IPS DF 6.9 (cell line): ENCODE results near the gene COL4A2.

Experiments used
- DNase-seq: peaks from one replicate; pipeline ENCODE4 v3.0.0-alpha.2; 2013; ENCODE audit warnings: low read depth, low spot score
- H3K27ac ChIP-seq: one replicate; pipeline ENCODE4 v1.5.1; 2013; ENCODE audit warnings: low read length, control low read depth
- H3K27me3 ChIP-seq: 2 replicates; pipeline ENCODE4 v1.6.1; 2013; ENCODE audit warnings: mild to moderate bottlenecking, low read length; ENCODE audit not compliant: control insufficient read depth, insufficient read depth
- H3K36me3 ChIP-seq: 2 replicates; pipeline ENCODE4 v1.6.1; 2013; ENCODE audit warnings: low read length; ENCODE audit not compliant: control insufficient read depth, insufficient read depth
- H3K4me1 ChIP-seq: 2 replicates; pipeline ENCODE4 v1.6.1; 2013; ENCODE audit warnings: low read length; ENCODE audit not compliant: control insufficient read depth, insufficient read depth
- H3K4me3 ChIP-seq: 2 replicates; pipeline ENCODE4 v1.5.1; 2013; ENCODE audit warnings: mild to moderate bottlenecking, low read length
- H3K9me3 ChIP-seq: 2 replicates; pipeline ENCODE4 v1.6.1; 2013; ENCODE audit warnings: low read length, inconsistent platforms; ENCODE audit not compliant: control insufficient read depth, insufficient read depth
- WGBS: extraction: QIAGEN DNeasy Blood & Tissue Kit; methylation state at CpG from one replicate; pipeline ENCODE4 v1.1.7; 2013; ENCODE audit warnings: mixed read lengths, missing lambda C conversion rate; ENCODE audit not compliant: insufficient read length, insufficient coverage; 5-methylcytosine and 5-hydroxymethylcytosine counted together

COL4A2 gene

GRCh38 chr13:110505594-110505993, 198.5 kb downstream of the COL4A2 start:
- Histone ChIP-seq H3K27ac (no peak overlapping the region), H3K9me3 (no peaks in the 10 kb centered on the region), H3K36me3 (peaks cover 30% of the 10 kb centered on the region), H3K27me3 (no peaks in the 10 kb centered on the region), H3K4me1 (0 out of 2 replicates have a peak, but pooled peaks cover 2% of the 10 kb centered on the region), H3K4me3 (no peak overlapping the region)
- DNase-seq = no peak
- no CpG with 5 or more reads among the region's 10 CpGs for WGBS

GRCh38 chr13:110506396-110506795, 199.3 kb downstream of the COL4A2 start:
- no peaks in the 10 kb centered on the region for H3K9me3 ChIP-seq
- DNase-seq = no peak
- 0 out of 2 replicates have a peak, but pooled peaks cover 2% of the 10 kb centered on the region for H3K4me1 ChIP-seq
- no CpG with 5 or more reads among the region's 18 CpGs for WGBS
- H3K4me3 ChIP-seq = no peak overlapping the region
- H3K36me3 ChIP-seq = peaks cover 28% of the 10 kb centered on the region
- H3K27me3 ChIP-seq = no peaks in the 10 kb centered on the region
- no peak overlapping the region for H3K27ac ChIP-seq

- no peak for DNase-seq
- WGBS = no CpG with 5 or more reads among the region's 17 CpGs
- peaks cover 2% of the 10 kb centered on the region; the same call in 1 of the 2 replicates for H3K4me1 ChIP-seq
- H3K27me3 ChIP-seq = no peaks in the 10 kb centered on the region
- H3K36me3 ChIP-seq = peaks cover 25% of the 10 kb centered on the region
- no peaks in the 10 kb centered on the region for H3K9me3 ChIP-seq
- H3K4me3 ChIP-seq = no peak overlapping the region
- H3K27ac ChIP-seq = no peak overlapping the region
Observed at GRCh38 chr13:110506859-110507566, 199.9 kb downstream of the COL4A2 start.

- H3K4me3 ChIP-seq = no peak overlapping the region
- WGBS = no CpG with 5 or more reads among the region's 23 CpGs
- no peaks in the 10 kb centered on the region for H3K9me3 ChIP-seq
- DNase-seq = no peak
- no peaks in the 10 kb centered on the region for H3K27me3 ChIP-seq
- no peak overlapping the region for H3K27ac ChIP-seq
- H3K4me1 ChIP-seq = peaks cover 2% of the 10 kb centered on the region; the same call in 1 of the 2 replicates
- H3K36me3 ChIP-seq = peaks cover 29% of the 10 kb centered on the region
Observed at GRCh38 chr13:110507678-110508381, 200.7 kb downstream of the COL4A2 start.

GRCh38 chr13:110509478-110509926, 202.4 kb downstream of the COL4A2 start:
- DNase-seq = no peak
- no CpG with 5 or more reads among the region's 4 CpGs for WGBS
- Histone ChIP-seq H3K4me1 (peaks cover 2% of the 10 kb centered on the region; the same call in 1 of the 2 replicates), H3K27me3 (no peaks in the 10 kb centered on the region), H3K4me3 (no peak overlapping the region), H3K9me3 (no peaks in the 10 kb centered on the region), H3K36me3 (peaks cover 21% of the 10 kb centered on the region), H3K27ac (no peak overlapping the region)

- Histone ChIP-seq H3K4me1 (peaks cover 4% of the 10 kb centered on the region; the same call in 1 of the 2 replicates), H3K27me3 (no peaks in the 10 kb centered on the region), H3K9me3 (no peaks in the 10 kb centered on the region), H3K27ac (no peak overlapping the region), H3K36me3 (peaks cover 21% of the 10 kb centered on the region), H3K4me3 (no peak overlapping the region)
- no peak for DNase-seq
- no CpG with 5 or more reads among the region's 18 CpGs for WGBS
Observed at GRCh38 chr13:110509971-110510786, 203.1 kb downstream of the COL4A2 start.

GRCh38 chr13:110511509-110512181, 204.6 kb downstream of the COL4A2 start:
- WGBS = no CpG with 5 or more reads among the region's 31 CpGs
- peaks cover 16% of the 10 kb centered on the region for H3K36me3 ChIP-seq
- no peak overlapping the region for H3K4me3 ChIP-seq
- H3K9me3 ChIP-seq = no peaks in the 10 kb centered on the region
- no peak overlapping the region for H3K27ac ChIP-seq
- DNase-seq = no peak
- H3K4me1 ChIP-seq = peaks cover 4% of the 10 kb centered on the region; the same call in 1 of the 2 replicates
- H3K27me3 ChIP-seq = no peaks in the 10 kb centered on the region

GRCh38 chr13:110512198-110512740, 205.2 kb downstream of the COL4A2 start:
- Histone ChIP-seq H3K36me3 (peaks cover 16% of the 10 kb centered on the region), H3K9me3 (no peaks in the 10 kb centered on the region), H3K27ac (no peak overlapping the region), H3K4me1 (peaks cover 4% of the 10 kb centered on the region; the same call in 1 of the 2 replicates), H3K27me3 (no peaks in the 10 kb centered on the region), H3K4me3 (no peak overlapping the region)
- no CpG with 5 or more reads among the region's 17 CpGs for WGBS
- DNase-seq = no peak

- no peak for DNase-seq
- Histone ChIP-seq H3K4me1 (peaks cover 1% of the 10 kb centered on the region; the same call in 1 of the 2 replicates), H3K27me3 (no peaks in the 10 kb centered on the region), H3K36me3 (peaks cover 6% of the 10 kb centered on the region), H3K27ac (no peak overlapping the region), H3K4me3 (no peak overlapping the region), H3K9me3 (no peaks in the 10 kb centered on the region)
- WGBS = no CpG with 5 or more reads among the region's 12 CpGs
Observed at GRCh38 chr13:110516500-110516899, 209.4 kb downstream of the COL4A2 start.
